HG03045 (cell line): ENCODE data around the gene CAMK2D.

ENCODE experiments used
- ATAC-seq: cut with Tn5 transposase; IDR thresholded peaks from one replicate; pipeline ENCODE4 v1.9.1; 2021; ENCODE audit warnings: mild to moderate bottlenecking, moderate library complexity; ENCODE audit not compliant: unreplicated experiment

CAMK2D gene

DNA sequence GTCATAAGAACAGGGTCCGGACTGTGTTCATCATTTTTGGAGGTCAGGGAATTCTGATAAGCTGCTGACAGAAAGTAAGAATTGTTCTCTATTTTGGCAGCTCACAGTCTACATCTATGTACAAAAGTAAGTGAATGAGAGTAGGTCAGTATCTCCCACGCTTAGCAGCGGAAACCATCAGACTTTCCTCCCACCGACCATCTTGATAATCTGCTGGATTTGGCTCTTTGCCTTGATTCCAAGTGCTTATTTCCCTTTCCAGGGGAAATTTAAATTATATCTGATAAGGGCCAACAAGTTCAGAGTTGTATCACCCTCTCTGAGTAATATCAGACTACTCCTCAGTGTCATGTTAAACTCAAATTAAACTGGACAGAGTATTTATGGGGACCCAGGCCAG lies 118.0 kb downstream of the CAMK2D start:
- ATAC-seq: no peak

- ATAC-seq: peak; percentile 69
Measured at GRCh38 chr4:113641025-113641431, 120.5 kb downstream of the CAMK2D start.

DNA sequence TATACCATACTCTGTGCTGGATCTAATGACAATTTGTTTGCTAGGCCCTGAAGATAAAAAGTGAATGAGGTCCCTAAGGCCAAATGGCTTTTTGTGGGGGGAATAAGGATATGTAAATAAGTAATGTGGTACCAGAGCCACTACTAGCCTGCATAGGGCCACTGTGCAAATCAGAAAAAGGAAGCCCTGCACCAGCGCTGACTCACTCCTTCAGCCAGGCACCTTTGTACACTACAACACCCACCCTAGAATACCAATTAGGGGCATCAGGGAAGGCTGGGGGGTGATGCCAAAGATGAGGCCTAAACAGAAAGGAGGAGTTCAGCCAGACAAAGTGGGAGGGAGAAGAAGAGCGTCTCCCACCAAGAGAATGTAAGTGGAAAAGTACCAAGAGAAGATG lies 122.2 kb downstream of the CAMK2D start:
- peak; percentile 40 for ATAC-seq

- no peak for ATAC-seq
Measured at GRCh38 chr4:113638562-113638832, 123.0 kb downstream of the CAMK2D start.

DNA sequence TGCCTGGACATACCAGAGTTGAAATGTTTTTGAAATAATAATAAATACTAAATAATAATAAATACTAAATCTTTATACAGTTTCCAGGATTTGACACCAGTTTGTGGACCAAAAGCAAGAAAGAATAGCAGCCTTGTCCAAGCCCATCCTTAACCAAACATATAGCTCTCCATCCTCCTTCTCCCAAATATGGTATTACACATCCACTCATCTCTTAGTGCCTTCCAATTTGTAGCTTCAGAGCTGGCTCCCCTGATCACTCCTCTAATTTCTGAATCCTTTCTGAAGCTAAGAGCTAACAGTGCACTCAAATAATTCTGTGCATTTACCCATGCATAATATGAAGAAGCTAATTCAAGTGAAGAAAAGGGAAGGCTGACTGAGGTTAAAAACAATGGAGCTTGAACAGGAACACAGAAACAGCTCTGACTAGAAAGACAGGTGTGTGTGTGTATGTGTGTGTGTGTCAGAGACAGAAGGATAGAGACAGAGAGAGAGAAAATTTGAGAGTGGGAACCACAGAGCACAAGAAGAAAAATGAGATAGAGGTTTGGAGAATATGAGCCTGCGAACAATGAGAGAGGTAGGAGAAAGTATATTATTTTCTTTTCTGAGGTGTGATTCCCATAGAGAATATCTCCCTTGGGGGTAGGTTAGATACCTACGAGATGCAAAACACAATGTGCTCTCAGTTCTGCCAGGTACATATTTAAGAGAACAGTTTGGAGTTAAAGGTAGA lies 123.5 kb downstream of the CAMK2D start:
- ATAC-seq: no peak

GRCh38 chr4:113637363-113637762 lies 124.2 kb downstream of the CAMK2D start:
- ATAC-seq: no peak

DNA sequence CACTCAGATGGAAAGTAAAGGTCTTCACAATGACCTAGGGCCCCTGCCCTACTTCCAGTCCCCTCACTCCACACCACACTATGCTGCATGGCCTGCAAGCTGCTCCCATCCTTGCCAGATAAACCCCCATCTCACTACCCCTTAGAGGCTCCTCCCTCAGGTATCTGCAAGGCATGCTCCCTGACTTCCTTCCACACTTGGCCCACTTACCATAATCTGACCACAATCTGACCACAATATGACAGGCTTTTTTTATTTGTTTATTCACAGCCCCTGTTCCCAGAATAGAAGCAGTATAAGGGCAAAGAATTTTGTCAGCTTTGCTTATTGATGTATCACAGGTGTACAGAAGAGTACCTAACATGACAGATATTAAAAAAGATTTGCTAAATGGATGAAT lies 124.7 kb downstream of the CAMK2D start:
- ATAC-seq: peak; percentile 16

- ATAC-seq: peak; percentile 41
Measured at GRCh38 chr4:113636438-113636818, 125.1 kb downstream of the CAMK2D start.

- ATAC-seq: peak; percentile 7
Measured at GRCh38 chr4:113635739-113636437, 125.7 kb downstream of the CAMK2D start.

DNA sequence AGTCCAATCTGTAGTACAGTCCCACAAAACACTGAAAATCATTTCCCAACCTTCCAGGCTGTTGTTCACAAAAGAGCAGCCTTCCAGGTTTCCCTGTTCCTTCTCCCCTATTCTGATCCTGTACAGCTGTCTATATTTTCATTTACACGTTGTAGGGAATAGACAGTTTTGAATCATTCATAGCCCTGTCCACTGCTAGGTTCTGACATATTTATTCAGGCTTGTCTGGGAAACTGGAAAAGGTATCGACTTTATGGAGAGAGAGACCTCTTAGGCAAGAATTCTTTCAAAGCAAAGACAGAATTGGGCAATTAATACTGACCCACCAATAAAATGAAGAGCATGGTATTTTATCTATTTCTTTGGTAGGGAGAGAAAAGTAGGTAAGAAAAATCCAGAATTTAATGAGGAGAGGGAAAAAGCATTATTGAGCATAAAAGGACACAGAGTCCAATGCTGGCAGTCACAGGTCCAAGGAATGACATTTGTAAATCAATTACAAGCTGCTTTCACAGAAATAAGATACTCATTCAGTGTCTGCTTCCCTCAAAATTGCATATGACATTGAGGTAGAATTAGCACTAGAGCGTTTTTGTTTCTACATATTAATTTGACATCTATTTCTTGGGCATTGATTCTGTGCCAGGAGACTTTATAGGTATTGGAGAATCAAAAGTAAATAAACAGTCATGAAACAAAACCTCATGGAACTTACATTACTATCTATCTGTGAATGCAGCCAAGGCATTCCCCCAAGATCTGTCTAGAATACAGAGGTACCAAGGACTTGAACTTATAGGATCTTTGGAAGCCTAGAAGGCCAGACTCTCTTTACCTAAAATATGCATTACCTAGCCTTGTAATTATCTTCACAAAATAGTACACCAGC lies 127.2 kb downstream of the CAMK2D start:
- no peak for ATAC-seq

GRCh38 chr4:113633467-113633866 lies 128.1 kb downstream of the CAMK2D start:
- no peak for ATAC-seq

GRCh38 chr4:113628711-113629110 lies 132.8 kb downstream of the CAMK2D start:
- no peak for ATAC-seq

DNA sequence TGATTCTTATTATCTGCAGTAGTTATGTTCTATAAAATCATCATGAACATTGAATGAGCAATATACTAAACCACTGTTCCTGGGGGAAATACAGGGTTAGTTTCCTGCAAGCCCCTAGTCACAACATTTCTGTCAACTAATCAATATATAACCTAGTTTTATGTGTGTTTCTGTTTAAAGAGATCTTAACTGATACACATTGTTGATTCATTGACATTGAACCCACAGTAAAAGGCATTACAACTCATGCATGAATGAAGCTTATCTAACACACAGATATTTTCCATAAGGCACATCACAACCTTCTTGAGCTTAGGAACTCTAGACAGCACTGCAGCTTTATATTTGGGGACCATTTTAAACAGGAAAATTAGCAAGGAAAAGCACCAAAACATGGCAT lies 134.2 kb downstream of the CAMK2D start:
- no peak for ATAC-seq

- ATAC-seq: no peak
Measured at GRCh38 chr4:113625902-113626301, 135.6 kb downstream of the CAMK2D start.

GRCh38 chr4:113623274-113623894 lies 138.2 kb downstream of the CAMK2D start:
- ATAC-seq: no peak

DNA sequence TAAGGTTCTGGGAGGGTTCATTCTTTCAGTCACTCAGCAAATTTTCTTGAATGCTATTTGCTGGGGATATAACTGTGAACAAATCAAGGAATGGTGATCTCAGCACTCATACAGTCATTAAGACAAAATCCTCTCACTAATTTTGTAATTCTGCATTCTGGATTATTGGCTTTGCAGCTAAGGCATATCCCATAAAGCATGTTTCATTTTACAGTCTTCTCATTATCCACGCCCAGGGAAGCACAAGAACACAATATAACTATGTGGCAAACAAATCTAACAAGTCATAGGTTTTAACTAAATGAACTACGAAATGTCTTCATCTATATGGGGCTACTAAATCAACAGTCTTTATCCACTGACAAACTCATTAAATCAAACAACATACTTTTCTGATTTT lies 139.9 kb downstream of the CAMK2D start:
- no peak for ATAC-seq

GRCh38 chr4:113620032-113620431 lies 141.5 kb downstream of the CAMK2D start:
- no peak for ATAC-seq

DNA sequence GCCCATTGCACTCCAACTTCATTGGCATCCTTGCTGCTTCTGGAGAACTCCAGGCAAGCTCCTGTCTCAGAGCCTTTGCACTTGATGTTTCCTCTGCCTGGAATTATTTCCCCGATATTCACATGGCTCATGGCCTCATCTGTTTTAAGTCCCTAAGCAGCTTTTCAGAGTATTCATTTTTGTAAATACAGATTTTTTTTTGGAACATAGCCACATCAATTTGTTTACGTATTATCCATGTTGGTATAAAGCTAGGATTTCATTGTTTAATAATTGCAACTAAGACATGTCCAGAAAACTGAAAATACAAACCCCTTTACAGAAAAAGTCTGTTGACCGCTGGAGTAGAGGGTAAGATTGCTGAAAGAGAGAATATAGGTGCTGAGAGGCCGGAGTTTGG lies 142.0 kb downstream of the CAMK2D start:
- ATAC-seq: no peak

GRCh38 chr4:113618205-113618604 lies 143.3 kb downstream of the CAMK2D start:
- no peak for ATAC-seq

- ATAC-seq: no peak
Measured at GRCh38 chr4:113617195-113617594, 144.3 kb downstream of the CAMK2D start.

GRCh38 chr4:113616443-113616842 lies 145.1 kb downstream of the CAMK2D start:
- no peak for ATAC-seq
